B cell (primary cell): ENCODE measurements around the gene RER1. TPM values are rescaled to one million over a fixed set of nuclear protein-coding genes. Genes with fewer than 3 reads are reported as not detected.

Experiments used
- ATAC-seq: fragments of 200-7000 bp; cut with Tn5 transposase; one replicate; pipeline ENCODE4 v1.10.0; 2021; ENCODE audit warnings: low read depth, mild to moderate bottlenecking, moderate number of reproducible peaks, moderate library complexity
- CTCF ChIA-PET: fragments of 350-600 bp; sonication (Branson Sonifier 250); formaldehyde crosslinking; loops from one replicate; lab custom pipeline; 2021; ENCODE audit warnings: antibody characterized with exemption, inconsistent platforms; lab: Charles Lee
- POLR2A ChIA-PET: fragments of 350-600 bp; sonication (Branson Sonifier 250); formaldehyde crosslinking; loops from one replicate; lab custom pipeline; 2021; ENCODE audit warnings: antibody characterized with exemption; lab: Charles Lee
- DNase-seq: peaks from one replicate; pipeline ENCODE4 v3.0.0; 2013
- H2AFZ ChIP-seq: 2 replicates; pipeline ENCODE4 v1.6.1; 2012; ENCODE audit warnings: mild to moderate bottlenecking, low read depth, low read length; ENCODE audit not compliant: insufficient read depth, poor library complexity, severe bottlenecking
- H3K27ac ChIP-seq, 2 donors: 1 replicate in 1 of 2; 2 replicates in 1 of 2; pipeline ENCODE4 v1.5.1; 2012 to 2013; ENCODE audit warnings: low read length in 2 of 2, mild to moderate bottlenecking in 2 of 2, moderate library complexity in 1 of 2
- H3K27me3 ChIP-seq, 4 experiments: fragments of 200-600 bp in 1 of 4; sonication (generic) in 1 of 4; replicated peaks in 1 of 4; 1 replicate in 2 of 4; 2 replicates in 2 of 4; pipeline versions ENCODE4 v1.6.1 to v1.7.0; 2013 to 2016; ENCODE audit warnings: low read length in 3 of 4, mild to moderate bottlenecking in 2 of 4, mixed read lengths in 1 of 4, moderate library complexity in 1 of 4; ENCODE audit not compliant: insufficient read depth in 4 of 4, control insufficient read depth in 3 of 4; ENCODE audit errors: control extremely low read depth in 1 of 4
- H3K36me3 ChIP-seq, 2 experiments: replicated peaks in 1 of 2; 1 replicate in 1 of 2; 2 replicates in 1 of 2; pipeline versions ENCODE4 v1.6.1 to v1.7.1; 2013; ENCODE audit warnings: low read length in 1 of 2; ENCODE audit not compliant: insufficient read depth in 2 of 2, control insufficient read depth in 1 of 2; ENCODE audit errors: control extremely low read depth in 1 of 2, extremely low read depth in 1 of 2
- H3K4me1 ChIP-seq, 2 donors: fragments of 200-600 bp in 1 of 2; sonication (generic) in 1 of 2; 1 replicate in 1 of 2; 2 replicates in 1 of 2; pipeline versions ENCODE4 v1.5.1 to v1.6.1; 2013 to 2017; ENCODE audit warnings: low read length in 2 of 2; ENCODE audit not compliant: control insufficient read depth in 2 of 2, insufficient read depth in 2 of 2
- H3K4me2 ChIP-seq: replicated peaks from 2 replicates; pipeline ENCODE3; 2012; ENCODE audit warnings: mild to moderate bottlenecking, low read depth, low read length; ENCODE audit not compliant: poor library complexity, severe bottlenecking
- H3K4me3 ChIP-seq, 5 experiments: fragments of 200-600 bp in 1 of 5; sonication (generic) in 1 of 5; 1 replicate in 3 of 5; 2 replicates in 2 of 5; pipeline versions ENCODE4 v1.5.1 to v1.7.0; 2011 to 2016; ENCODE audit warnings: low read length in 4 of 5, mild to moderate bottlenecking in 4 of 5, low read depth in 2 of 5, control low read depth in 1 of 5, moderate library complexity in 1 of 5; ENCODE audit not compliant: insufficient read depth in 1 of 5; ENCODE audit errors: control extremely low read depth in 1 of 5, extremely low read depth in 1 of 5
- H3K79me2 ChIP-seq: fragments of 200-600 bp; sonication (generic); one replicate; pipeline ENCODE4 v1.6.0; 2016; ENCODE audit warnings: low read length; ENCODE audit not compliant: control insufficient read depth, insufficient read depth
- H3K9ac ChIP-seq: fragments of 200-600 bp; sonication (generic); 2 replicates; pipeline ENCODE4 v1.6.1; 2017; ENCODE audit warnings: mild to moderate bottlenecking, low read length, moderate library complexity
- H3K9me3 ChIP-seq, 3 donors: one replicate each; pipeline versions ENCODE4 v1.6.1 to v1.7.1; 2013; ENCODE audit warnings: low read length in 2 of 3; ENCODE audit not compliant: control insufficient read depth in 2 of 3, insufficient read depth in 1 of 3; ENCODE audit errors: control extremely low read depth in 1 of 3
- H4K20me1 ChIP-seq: 2 replicates; pipeline ENCODE4 v1.6.0; 2012; ENCODE audit warnings: mild to moderate bottlenecking, low read length; ENCODE audit not compliant: insufficient read depth, control insufficient read depth, poor library complexity, severe bottlenecking
- H3K27ac Mint-ChIP-seq: one replicate; pipeline ENCODE4 v1.8.0; 2021; ENCODE audit warnings: mixed read lengths
- H3K27me3 Mint-ChIP-seq: one replicate; pipeline ENCODE4 v1.8.0; 2021; ENCODE audit warnings: mixed read lengths
- H3K4me1 Mint-ChIP-seq: one replicate; pipeline ENCODE4 v1.8.0; 2021; ENCODE audit warnings: mixed read lengths
- H3K4me3 Mint-ChIP-seq: one replicate; pipeline ENCODE4 v1.8.0; 2021; ENCODE audit warnings: mixed read lengths
- H3K9me3 Mint-ChIP-seq: one replicate; pipeline ENCODE4 v1.8.0; 2022; ENCODE audit warnings: mixed read lengths; ENCODE audit not compliant: insufficient read depth
- EZH2 ChIP-seq: IDR thresholded peaks from 2 replicates; pipeline ENCODE4 v1.6.1; 2012; ENCODE audit warnings: borderline replicate concordance, low read depth, mild to moderate bottlenecking, moderate library complexity, low read length; ENCODE audit not compliant: insufficient read depth, poor library complexity, severe bottlenecking
- WGBS: methylation state at CpG from one replicate; pipeline ENCODE4 v1.1.5; 2013; ENCODE audit warnings: missing lambda C conversion rate; ENCODE audit not compliant: insufficient coverage; 5-methylcytosine and 5-hydroxymethylcytosine counted together
- intact Hi-C: fragments of 100-400 bp; cut with micrococcal nuclease; formaldehyde crosslinking; loops from one replicate; pipeline ENCODE4 v1.10.0; 2022
- polyA plus RNA-seq: library from polyadenylated mRNA; depleted of rRNA; stranded (reverse); fragments of >200 nt; gene quantifications from 2 replicates; pipeline ENCODE4 v1.2.3, GENCODE V29; 2012
- total RNA-seq, 2 donors: library from RNA; stranded (reverse); fragments of 120-200 nt in 1 of 2; gene quantifications; 1 replicate in 1 of 2; 2 replicates in 1 of 2; pipeline versions ENCODE4 v1.2.3 to v1.2.4, GENCODE V29; 2013 to 2022
- TF ChIP-seq, protein P1 (sequence below): fragments of 200-600 bp; IDR thresholded peaks from one replicate; pipeline ENCODE4 v1.8.0; 2022; ENCODE audit warnings: antibody characterized with exemption, mild to moderate bottlenecking

Gene RER1
- total and polyA plus RNA-seq, 2 donors (not counting 1 experiment from before 2014, with no cell fraction given), result 78.5 to 118 TPM

DNA sequence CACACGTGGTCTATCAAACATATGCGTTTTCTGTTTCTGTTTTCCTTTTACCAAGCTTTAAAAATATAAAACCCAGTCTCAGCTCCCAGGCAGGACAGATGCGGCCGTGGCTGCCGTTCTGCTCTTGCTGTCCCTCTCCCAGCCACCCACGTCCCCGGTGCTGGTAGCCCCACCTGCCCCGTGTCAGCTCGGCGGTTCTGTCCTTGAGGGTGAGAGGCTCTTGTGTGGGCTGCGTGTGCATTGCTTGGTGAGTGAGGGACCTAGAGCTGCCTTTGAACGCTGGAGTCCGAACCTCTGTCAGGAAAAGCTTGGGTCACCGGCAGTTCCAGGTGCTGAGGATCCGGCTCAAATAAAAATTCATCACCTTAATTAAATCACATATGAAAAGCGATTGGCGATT lies 4.4 kb downstream of the RER1 start:
- peaks cover 42% of the 10 kb centered on the region for H3K4me1 Mint-ChIP-seq

DNA sequence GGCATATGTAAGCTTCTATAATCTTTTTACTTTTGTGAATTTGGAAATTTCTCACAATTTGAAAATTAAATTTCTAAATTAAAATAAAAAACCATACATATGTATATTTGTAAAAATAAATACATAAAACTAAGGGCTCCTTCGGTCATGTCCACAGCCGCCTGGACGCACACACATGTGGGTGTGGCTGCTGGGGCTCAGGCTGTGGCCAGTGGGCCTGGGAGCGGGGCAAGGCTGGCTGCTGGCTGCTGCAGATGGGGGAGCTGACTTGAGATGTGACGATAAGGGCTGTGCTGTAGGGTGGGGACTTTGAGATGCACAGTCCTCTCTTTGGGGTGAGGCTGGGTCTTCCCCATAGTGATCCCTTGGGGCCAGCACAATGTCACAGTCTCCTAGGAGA lies 4.8 kb downstream of the RER1 start:
- Histone ChIP-seq H3K4me2 (no peak overlapping the region), H3K9ac (no peak overlapping the region), H3K27me3 (no peaks in the 10 kb centered on the region), H3K36me3 (peaks cover 2 to 71% of the 10 kb centered on the region in 2 experiments), H3K4me3 (no peak overlapping the region), H3K79me2 (peaks cover 84% of the 10 kb centered on the region), H2AFZ (no peak overlapping the region), H3K4me1 (peaks cover 18 to 23% of the 10 kb centered on the region in 2 donors), H3K9me3 (no peaks in the 10 kb centered on the region), H4K20me1 (peaks cover 79% of the 10 kb centered on the region), H3K27ac (no peak overlapping the region)
- ATAC-seq (no peak), DNase-seq (no peak)
- H3K4me1 Mint-ChIP-seq, result peaks cover 41% of the 10 kb centered on the region
- H3K27me3 Mint-ChIP-seq, result no peaks in the 10 kb centered on the region
- no peak for TF ChIP-seq EZH2
- TF ChIP-seq, protein P1, sequence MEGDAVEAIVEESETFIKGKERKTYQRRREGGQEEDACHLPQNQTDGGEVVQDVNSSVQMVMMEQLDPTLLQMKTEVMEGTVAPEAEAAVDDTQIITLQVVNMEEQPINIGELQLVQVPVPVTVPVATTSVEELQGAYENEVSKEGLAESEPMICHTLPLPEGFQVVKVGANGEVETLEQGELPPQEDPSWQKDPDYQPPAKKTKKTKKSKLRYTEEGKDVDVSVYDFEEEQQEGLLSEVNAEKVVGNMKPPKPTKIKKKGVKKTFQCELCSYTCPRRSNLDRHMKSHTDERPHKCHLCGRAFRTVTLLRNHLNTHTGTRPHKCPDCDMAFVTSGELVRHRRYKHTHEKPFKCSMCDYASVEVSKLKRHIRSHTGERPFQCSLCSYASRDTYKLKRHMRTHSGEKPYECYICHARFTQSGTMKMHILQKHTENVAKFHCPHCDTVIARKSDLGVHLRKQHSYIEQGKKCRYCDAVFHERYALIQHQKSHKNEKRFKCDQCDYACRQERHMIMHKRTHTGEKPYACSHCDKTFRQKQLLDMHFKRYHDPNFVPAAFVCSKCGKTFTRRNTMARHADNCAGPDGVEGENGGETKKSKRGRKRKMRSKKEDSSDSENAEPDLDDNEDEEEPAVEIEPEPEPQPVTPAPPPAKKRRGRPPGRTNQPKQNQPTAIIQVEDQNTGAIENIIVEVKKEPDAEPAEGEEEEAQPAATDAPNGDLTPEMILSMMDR, result no peak
- POLR2A ChIA-PET, result no interaction called here
- CTCF ChIA-PET, result interaction anchor here (0.8 kb wide), 1 partner anchor 201 kb away, joined by 3 read pairs; the partner anchor contains the start of gene FAAP20
- WGBS, result 88% methylated on average over 4 of the region's 5 CpGs
- no peak overlapping the region for H3K27ac Mint-ChIP-seq
- H3K4me3 Mint-ChIP-seq, result no peak overlapping the region
- H3K9me3 Mint-ChIP-seq, result no peaks in the 10 kb centered on the region
- intact Hi-C loops, result no loop called here

More for the DNA sequence above, 4.4 kb downstream of the RER1 start:
- Mint-ChIP-seq H3K27me3 (no peaks in the 10 kb centered on the region), H3K27ac (no peak overlapping the region), H3K4me3 (no peak overlapping the region), H3K9me3 (no peaks in the 10 kb centered on the region)
- H3K4me1 ChIP-seq, result peaks cover 18 to 23% of the 10 kb centered on the region in 2 donors
- H3K36me3 ChIP-seq, result peaks cover 2 to 69% of the 10 kb centered on the region in 2 experiments
- 91% methylated on average over 9 of the region's 17 CpGs for WGBS
- no peak overlapping the region for H2AFZ ChIP-seq
- no peaks in the 10 kb centered on the region for H3K9me3 ChIP-seq
- DNase-seq, result no peak
- H3K27me3 ChIP-seq, result no peaks in the 10 kb centered on the region
- no peak overlapping the region for H3K27ac ChIP-seq
- H3K79me2 ChIP-seq, result peaks cover 83% of the 10 kb centered on the region
- POLR2A ChIA-PET, result no interaction called here
- no peak overlapping the region for H3K4me3 ChIP-seq
- no peak for TF ChIP-seq EZH2
- TF ChIP-seq, protein P1, result no peak
- ATAC-seq, result no peak
- CTCF ChIA-PET, result interaction anchor here (0.7 kb wide), 1 partner anchor 201 kb away, joined by 3 read pairs; the partner anchor contains the start of gene FAAP20
- H4K20me1 ChIP-seq, result peaks cover 76% of the 10 kb centered on the region
- H3K4me2 ChIP-seq, result no peak overlapping the region
- no peak overlapping the region for H3K9ac ChIP-seq
- intact Hi-C loops, result no loop called here
